PC-3 (cell line): Measurements from ENCODE around the gene CFAP65. TPM values are rescaled to one million over a fixed set of nuclear protein-coding genes. Genes with fewer than 3 reads are reported as not detected.

Experiments used
- ATAC-seq: fragments of 200-7000 bp; cut with Tn5 transposase; 2 replicates; pipeline ENCODE4 v1.9.1; 2020; ENCODE audit warnings: mild to moderate bottlenecking, moderate library complexity
- BruUV-seq: library from RNA; stranded (reverse); fragments of 400-500 nt; replicated peaks from 2 replicates; lab custom pipeline; 2021; lab: Mats Ljungman, UMichigan
- CTCF ChIA-PET: fragments of 300-600 bp; sonication (Branson Sonifier 250); formaldehyde crosslinking; loops from one replicate; lab custom pipeline; 2022; ENCODE audit warnings: antibody characterized with exemption; lab: Charles Lee
- POLR2A ChIA-PET: fragments of 300-600 bp; sonication (Branson Sonifier 250); formaldehyde crosslinking; loops from one replicate; lab custom pipeline; 2022; ENCODE audit warnings: antibody characterized with exemption; ENCODE audit not compliant: unreplicated experiment; lab: Charles Lee
- DNase-seq: peaks from one replicate; pipeline ENCODE4 v3.0.0-alpha.2; 2015
- H2AFZ ChIP-seq: fragments of 300-600 bp; sonication (generic); 2 replicates; pipeline ENCODE4 v1.6.0; 2016; ENCODE audit warnings: antibody characterized with exemption, low read length
- H3F3A ChIP-seq: fragments of 300-600 bp; sonication (generic); one replicate; pipeline ENCODE4 v1.6.0; 2017; ENCODE audit warnings: antibody characterized with exemption, low read length, control low read depth, mild to moderate bottlenecking; ENCODE audit not compliant: unreplicated experiment
- H3K27ac ChIP-seq: fragments of 300-600 bp; sonication (generic); 2 replicates; pipeline ENCODE4 v1.5.1; 2016; ENCODE audit warnings: mild to moderate bottlenecking, low read length
- H3K27me3 ChIP-seq: fragments of 300-600 bp; sonication (generic); 2 replicates; pipeline ENCODE4 v1.6.1; 2016; ENCODE audit warnings: low read length, mixed read lengths
- H3K36me3 ChIP-seq: fragments of 300-600 bp; sonication (generic); 2 replicates; pipeline ENCODE4 v1.6.1; 2016; ENCODE audit warnings: low read depth, mixed run types, low read length, mixed read lengths
- H3K4me1 ChIP-seq: fragments of 300-600 bp; sonication (generic); 2 replicates; pipeline ENCODE4 v1.5.1; 2016; ENCODE audit warnings: low read length; ENCODE audit not compliant: insufficient read depth
- H3K4me2 ChIP-seq: fragments of 300-600 bp; sonication (generic); 2 replicates; pipeline ENCODE4 v1.6.0; 2016; ENCODE audit warnings: low read length
- H3K4me3 ChIP-seq: fragments of 300-600 bp; sonication (generic); 2 replicates; pipeline ENCODE4 v1.5.1; 2016; ENCODE audit warnings: mild to moderate bottlenecking, low read length, mixed read lengths
- H3K79me2 ChIP-seq: fragments of 300-600 bp; sonication (generic); 2 replicates; pipeline ENCODE4 v1.6.1; 2017; ENCODE audit warnings: low read length, mixed read lengths
- H3K9ac ChIP-seq: fragments of 300-600 bp; sonication (generic); 2 replicates; pipeline ENCODE4 v1.6.0; 2016; ENCODE audit warnings: mild to moderate bottlenecking, low read length
- H3K9me2 ChIP-seq: fragments of 300-600 bp; sonication (generic); replicated peaks from 2 replicates; pipeline ENCODE4 v1.6.1; 2016; ENCODE audit warnings: mixed run types, low read length, mixed read lengths
- H3K9me3 ChIP-seq: fragments of 300-600 bp; sonication (generic); 2 replicates; pipeline ENCODE4 v1.6.1; 2016; ENCODE audit warnings: low read length, mixed read lengths
- H4K20me1 ChIP-seq: fragments of 300-600 bp; sonication (generic); 2 replicates; pipeline ENCODE4 v1.6.1; 2016; ENCODE audit warnings: low read length, mixed read lengths
- CTCF ChIP-seq: fragments of 300-600 bp; sonication (generic); conservative IDR thresholded peaks from 2 replicates; pipeline ENCODE4 v1.5.1; 2017; ENCODE audit warnings: antibody characterized with exemption, low read depth, mild to moderate bottlenecking, low read length
- EZH2 ChIP-seq: fragments of 300-600 bp; sonication (generic); IDR thresholded peaks from one replicate; pipeline ENCODE4 v1.6.1; 2017; ENCODE audit warnings: antibody characterized with exemption, mild to moderate bottlenecking, low read length; ENCODE audit not compliant: unreplicated experiment
- EZH2phosphoT487 ChIP-seq: fragments of 300-600 bp; sonication (generic); IDR thresholded peaks from 2 replicates; pipeline ENCODE4 v1.6.1; 2018; ENCODE audit warnings: mild to moderate bottlenecking, antibody characterized with exemption, low read length, borderline replicate concordance
- intact Hi-C: fragments of 100-400 bp; cut with micrococcal nuclease; formaldehyde crosslinking; loops from 2 replicates; pipeline ENCODE4 v1.9.0; 2023
- total RNA-seq: library from RNA; depleted of rRNA; stranded (reverse); fragments of >200 nt; gene quantifications from 2 replicates; pipeline ENCODE4 v1.2.3, GENCODE V29; 2014

The CFAP65 gene
- total RNA-seq, 1 experiment from 2014 or later, result 0.18 TPM

- H3K9me2 ChIP-seq, result no peaks in the 10 kb centered on the region
- intact Hi-C loops, result no loop called here
- ATAC-seq (no peak), DNase-seq (peak; percentile 37)
- TF ChIP-seq CTCF, result no peak
- peak overlapping the region; percentile 93 for H3K27ac ChIP-seq
- peak overlapping the region; percentile 67 for H3K4me2 ChIP-seq
- no peak overlapping the region; the same call in 1 of the 2 replicates for H3K4me3 ChIP-seq
- ChIA-PET CTCF (no interaction called here), POLR2A (no interaction called here)
- no TSS peak for BruUV-seq
- H3K79me2 ChIP-seq, result no peaks in the 10 kb centered on the region
- H4K20me1 ChIP-seq, result no peaks in the 10 kb centered on the region
- no peaks in the 10 kb centered on the region for H3F3A ChIP-seq
- H3K9ac ChIP-seq, result peak overlapping the region; percentile 61
- H3K36me3 ChIP-seq, result no peaks in the 10 kb centered on the region
- no peaks in the 10 kb centered on the region for H3K9me3 ChIP-seq
- H2AFZ ChIP-seq, result no peak overlapping the region
- peaks cover 22% of the 10 kb centered on the region for H3K27me3 ChIP-seq
- H3K4me1 ChIP-seq, result peaks cover 35% of the 10 kb centered on the region
These were observed 77.7 kb downstream of the CFAP65 start for GRCh38 chr2:218963601-218964000.

DNA sequence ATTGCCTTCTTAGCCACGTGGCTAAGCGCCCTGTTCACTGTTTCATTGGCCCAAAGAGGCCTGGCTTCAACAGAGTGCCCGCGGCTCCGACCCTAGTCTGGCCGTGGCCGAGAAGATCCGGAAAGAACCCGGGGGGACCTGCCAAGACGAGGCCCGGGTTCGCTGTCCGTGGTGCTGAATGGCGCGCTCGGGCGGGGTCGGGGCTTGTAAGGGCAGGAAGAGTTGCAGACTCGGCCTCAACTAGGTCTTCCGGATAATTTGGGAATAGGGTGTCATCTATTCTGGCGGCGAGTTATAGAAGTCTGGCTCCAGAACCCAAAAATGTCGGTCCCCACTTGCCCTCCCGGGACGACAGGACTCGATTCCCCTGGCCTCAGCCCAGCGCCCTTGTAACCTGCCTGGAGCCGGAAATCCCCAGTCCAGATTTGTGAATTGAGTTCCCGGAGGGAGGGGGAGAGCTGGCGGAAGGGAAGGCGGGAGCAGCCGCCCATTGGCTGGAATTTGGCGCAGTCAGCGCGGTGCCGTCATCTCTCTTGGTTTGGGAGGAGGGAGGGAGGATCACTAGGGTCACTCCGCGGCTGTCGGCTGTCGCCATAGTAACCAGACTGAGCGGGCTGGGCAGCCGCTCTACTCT, 78.3 kb downstream of the CFAP65 start:
- CTCF ChIA-PET, result no interaction called here
- no peak overlapping the region for H3K9ac ChIP-seq
- peaks cover 19% of the 10 kb centered on the region for H3K27me3 ChIP-seq
- TF ChIP-seq CTCF (no peak), EZH2phosphoT487 (no peak), EZH2 (no peak)
- H3K27ac ChIP-seq, result peak overlapping the region; percentile 93
- POLR2A ChIA-PET, result no interaction called here
- peak overlapping the region; percentile 67; the same call in 1 of the 2 replicates for H3K4me2 ChIP-seq
- DNase-seq (peak; percentile 41), ATAC-seq (no peak)
- H3K9me2 ChIP-seq, result no peaks in the 10 kb centered on the region
- intact Hi-C loops, result no loop called here
- no peak overlapping the region for H2AFZ ChIP-seq
- no peaks in the 10 kb centered on the region for H3K9me3 ChIP-seq
- no peaks in the 10 kb centered on the region for H3K79me2 ChIP-seq
- no TSS peak for BruUV-seq
- no peak overlapping the region for H3K4me3 ChIP-seq
- no peaks in the 10 kb centered on the region for H4K20me1 ChIP-seq
- H3F3A ChIP-seq, result no peaks in the 10 kb centered on the region
- H3K36me3 ChIP-seq, result no peaks in the 10 kb centered on the region
- H3K4me1 ChIP-seq, result peaks cover 35% of the 10 kb centered on the region
